OCI-LY7 (cell line): ENCODE measurements around the gene UMAD1. TPM values are rescaled to one million over a fixed set of nuclear protein-coding genes. Genes with fewer than 3 reads are reported as not detected.

Experiments
- BruUV-seq: library from RNA; stranded (reverse); fragments of 400-500 nt; replicated peaks from 2 replicates; lab custom pipeline; 2021; lab: Mats Ljungman, UMichigan
- CTCF ChIA-PET: fragments of 300-600 bp; sonication (Branson Sonifier 250); formaldehyde crosslinking; loops from one replicate; lab custom pipeline; 2022; ENCODE audit warnings: antibody characterized with exemption; ENCODE audit not compliant: unreplicated experiment; lab: Charles Lee
- POLR2A ChIA-PET: fragments of 300-600 bp; sonication (Branson Sonifier 250); formaldehyde crosslinking; loops from one replicate; lab custom pipeline; 2022; ENCODE audit warnings: antibody characterized with exemption; lab: Charles Lee
- DNase-seq: peaks from one replicate; pipeline ENCODE4 v3.0.0-alpha.2; 2015; ENCODE audit warnings: low spot score
- H2AFZ ChIP-seq: fragments of 200-600 bp; sonication (generic), shearing (Covaris generic); 2 replicates; pipeline ENCODE4 v1.6.1; 2014; ENCODE audit warnings: mild to moderate bottlenecking, antibody characterized with exemption, low read length, moderate library complexity
- H3K27ac ChIP-seq: fragments of 200-600 bp; sonication (generic); 2 replicates; pipeline ENCODE4 v1.5.1; 2014; ENCODE audit warnings: mixed run types, low read depth, mild to moderate bottlenecking, moderate library complexity, low read length, inconsistent platforms; ENCODE audit not compliant: poor library complexity, severe bottlenecking
- H3K36me3 ChIP-seq: fragments of 200-600 bp; sonication (generic); 2 replicates; pipeline ENCODE4 v1.6.1; 2014; ENCODE audit warnings: mild to moderate bottlenecking, antibody characterized with exemption, low read length, moderate library complexity, mixed read lengths; ENCODE audit not compliant: insufficient read depth
- H3K4me1 ChIP-seq: fragments of 200-600 bp; sonication (generic); 2 replicates; pipeline ENCODE4 v1.5.1; 2014; ENCODE audit warnings: mild to moderate bottlenecking, low read length; ENCODE audit not compliant: insufficient read depth, poor library complexity, severe bottlenecking
- H3K4me2 ChIP-seq: fragments of 200-600 bp; sonication (generic); 2 replicates; pipeline ENCODE4 v1.6.1; 2014; ENCODE audit warnings: mild to moderate bottlenecking, low read length
- H3K4me3 ChIP-seq: fragments of 200-600 bp; sonication (generic); 2 replicates; pipeline ENCODE4 v1.5.1; 2014; ENCODE audit warnings: mild to moderate bottlenecking, low read depth, low read length; ENCODE audit not compliant: poor library complexity, severe bottlenecking
- H3K79me2 ChIP-seq: fragments of 200-600 bp; sonication (generic); 2 replicates; pipeline ENCODE4 v1.6.1; 2016; ENCODE audit warnings: low read depth, mild to moderate bottlenecking, low read length, moderate library complexity, mixed read lengths; ENCODE audit not compliant: insufficient read depth
- H3K9me2 ChIP-seq: fragments of 200-600 bp; sonication (generic); 2 replicates; pipeline ENCODE4 v1.6.1; 2016; ENCODE audit warnings: mild to moderate bottlenecking, low read length, mixed read lengths; ENCODE audit not compliant: insufficient read depth
- H3K9me3 ChIP-seq: fragments of 200-600 bp; sonication (generic); 2 replicates; pipeline ENCODE4 v1.6.1; 2014; ENCODE audit warnings: mild to moderate bottlenecking, mixed run types, low read length, mixed read lengths
- H4K20me1 ChIP-seq: fragments of 200-600 bp; sonication (generic); 2 replicates; pipeline ENCODE4 v1.6.1; 2014; ENCODE audit warnings: mild to moderate bottlenecking, antibody characterized with exemption, low read length, moderate library complexity, mixed read lengths; ENCODE audit not compliant: insufficient read depth
- CTCF ChIP-seq: fragments of 200-600 bp; sonication (generic); conservative IDR thresholded peaks from 2 replicates; pipeline ENCODE4 v1.5.1; 2014; ENCODE audit warnings: mild to moderate bottlenecking, antibody characterized with exemption, low read length, moderate library complexity, mixed read lengths
- EZH2phosphoT487 ChIP-seq: fragments of 200-600 bp; sonication (generic); IDR thresholded peaks from 2 replicates; pipeline ENCODE4 v1.6.1; 2018; ENCODE audit warnings: low read depth, borderline replicate concordance, mild to moderate bottlenecking, mixed run types, antibody characterized with exemption, low read length, moderate library complexity, mixed read lengths
- intact Hi-C: fragments of 100-400 bp; cut with micrococcal nuclease; formaldehyde crosslinking; loops from one replicate; pipeline ENCODE4 v1.10.0; 2022; ENCODE audit not compliant: unreplicated experiment
- total RNA-seq, 2 experiments: library from RNA; depleted of rRNA in 1 of 2; stranded (reverse); fragments of >200 nt in 1 of 2; shearing (Covaris generic) in 1 of 2; gene quantifications; 2 replicates each; pipeline ENCODE4 v1.2.3, GENCODE V29; 2014 to 2022

The UMAD1 gene
- total RNA-seq, 2 experiments from 2014 or later: 8.7 to 15.2 TPM

- Histone ChIP-seq H3K36me3 (no peaks in the 10 kb centered on the region), H3K4me3 (no peak overlapping the region), H3K4me2 (no peak overlapping the region), H3K27ac (no peak overlapping the region), H4K20me1 (no peaks in the 10 kb centered on the region), H3K9me3 (no peaks in the 10 kb centered on the region), H3K79me2 (no peaks in the 10 kb centered on the region), H2AFZ (no peak overlapping the region), H3K9me2 (0 out of 2 replicates have a peak, but pooled peaks cover 3% of the 10 kb centered on the region), H3K4me1 (no peaks in the 10 kb centered on the region)
- BruUV-seq: no TSS peak
- no peak for TF ChIP-seq EZH2phosphoT487
- no peak for TF ChIP-seq CTCF
- POLR2A ChIA-PET: interaction anchor here (1.8 kb wide), 1 partner anchor 45 kb away, joined by 4 read pairs; no protein-coding TSS in a partner anchor
- CTCF ChIA-PET: no interaction called here
- intact Hi-C loops: no loop called here
- no peak for DNase-seq
These were observed 97.6 kb downstream of the UMAD1 start for GRCh38 chr7:7738177-7738576.

GRCh38 chr7:7738622-7739021, 98.1 kb downstream of the UMAD1 start:
- intact Hi-C loops: no loop called here
- POLR2A ChIA-PET: interaction anchor here (0.7 to 1.8 kb wide), 5 partner anchors 16 to 73 kb away, joined by 3 to 4 read pairs (median 3); no protein-coding TSS in a partner anchor
- DNase-seq: no peak

More at GRCh38 chr7:7738622-7739021, 98.1 kb downstream of the UMAD1 start:
- no peak for TF ChIP-seq EZH2phosphoT487
- TF ChIP-seq CTCF: no peak
- no peak overlapping the region for H3K4me2 ChIP-seq
- H3K4me1 ChIP-seq: no peaks in the 10 kb centered on the region
- CTCF ChIA-PET: no interaction called here
- H2AFZ ChIP-seq: no peak overlapping the region
- no peaks in the 10 kb centered on the region for H3K79me2 ChIP-seq
- no peak overlapping the region for H3K27ac ChIP-seq
- no peak overlapping the region for H3K4me3 ChIP-seq
- H3K9me3 ChIP-seq: no peaks in the 10 kb centered on the region
- no peaks in the 10 kb centered on the region for H4K20me1 ChIP-seq
- H3K36me3 ChIP-seq: no peaks in the 10 kb centered on the region
- BruUV-seq: no TSS peak
- H3K9me2 ChIP-seq: 0 out of 2 replicates have a peak, but pooled peaks cover 3% of the 10 kb centered on the region
